ENCODE data around the gene OTOS.

Gene OTOS

GRCh38 chr2:240135706-240136012 is 4.8 kb downstream of the OTOS start:
- DNase-seq: no peak

DNA sequence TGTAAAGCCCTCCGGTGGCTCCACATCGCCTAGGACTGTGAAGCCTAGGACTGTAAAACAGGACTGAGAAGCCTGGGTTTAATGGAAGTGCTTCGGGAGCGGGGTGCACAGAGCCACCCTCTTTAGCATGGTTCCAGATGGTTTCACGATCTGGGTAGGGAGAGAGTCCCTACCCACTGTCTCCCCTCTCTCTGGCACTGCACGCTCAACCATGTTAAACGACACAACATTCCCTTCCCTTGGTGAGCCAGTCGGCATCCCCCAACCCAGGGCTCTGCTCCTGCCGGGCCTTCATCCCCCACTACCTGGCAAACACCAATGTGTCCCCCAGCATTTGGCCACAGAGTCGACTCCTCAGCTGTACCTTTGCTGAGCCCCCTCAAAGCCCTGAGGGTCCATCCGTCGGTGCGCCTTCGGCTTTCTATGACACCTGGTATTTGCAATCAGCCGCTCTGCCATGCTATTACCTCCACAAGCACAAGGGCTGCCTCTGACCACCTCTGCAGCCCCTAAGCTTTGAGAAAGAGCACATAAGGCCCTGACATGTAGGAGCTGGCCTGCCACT is 5.4 kb downstream of the OTOS start:
- peak; percentile 22 for DNase-seq

DNA sequence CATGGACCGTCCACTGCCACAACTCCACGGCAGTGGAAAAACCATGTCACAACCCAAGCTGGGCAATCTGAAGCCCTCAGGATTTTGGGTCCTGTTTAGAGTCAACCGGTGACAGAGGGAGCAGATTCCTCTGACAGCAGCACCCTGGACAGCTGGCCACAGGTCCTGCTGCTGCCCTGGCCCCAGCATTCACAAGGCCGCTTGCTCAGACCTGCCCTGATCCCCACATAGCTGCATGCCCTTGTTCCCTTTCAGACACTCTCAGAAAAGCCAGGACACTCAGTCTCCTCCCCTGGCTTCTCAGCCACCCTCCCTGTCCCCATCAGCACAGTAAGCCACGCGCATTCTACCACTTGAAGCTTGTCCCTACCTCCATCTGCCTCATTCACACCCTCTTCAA is 6.0 kb downstream of the OTOS start:
- DNase-seq: peak; percentile 14

- DNase-seq: peak; percentile 3
Measured at GRCh38 chr2:240133401-240133800, 7.1 kb downstream of the OTOS start.

- peak; percentile 10 for DNase-seq
Measured at GRCh38 chr2:240132651-240132980, 7.8 kb downstream of the OTOS start.

- DNase-seq: peak; percentile 28
Measured at GRCh38 chr2:240131941-240132650, 8.4 kb downstream of the OTOS start.

GRCh38 chr2:240131296-240131695 is 9.2 kb downstream of the OTOS start:
- DNase-seq: peak; percentile 17

DNA sequence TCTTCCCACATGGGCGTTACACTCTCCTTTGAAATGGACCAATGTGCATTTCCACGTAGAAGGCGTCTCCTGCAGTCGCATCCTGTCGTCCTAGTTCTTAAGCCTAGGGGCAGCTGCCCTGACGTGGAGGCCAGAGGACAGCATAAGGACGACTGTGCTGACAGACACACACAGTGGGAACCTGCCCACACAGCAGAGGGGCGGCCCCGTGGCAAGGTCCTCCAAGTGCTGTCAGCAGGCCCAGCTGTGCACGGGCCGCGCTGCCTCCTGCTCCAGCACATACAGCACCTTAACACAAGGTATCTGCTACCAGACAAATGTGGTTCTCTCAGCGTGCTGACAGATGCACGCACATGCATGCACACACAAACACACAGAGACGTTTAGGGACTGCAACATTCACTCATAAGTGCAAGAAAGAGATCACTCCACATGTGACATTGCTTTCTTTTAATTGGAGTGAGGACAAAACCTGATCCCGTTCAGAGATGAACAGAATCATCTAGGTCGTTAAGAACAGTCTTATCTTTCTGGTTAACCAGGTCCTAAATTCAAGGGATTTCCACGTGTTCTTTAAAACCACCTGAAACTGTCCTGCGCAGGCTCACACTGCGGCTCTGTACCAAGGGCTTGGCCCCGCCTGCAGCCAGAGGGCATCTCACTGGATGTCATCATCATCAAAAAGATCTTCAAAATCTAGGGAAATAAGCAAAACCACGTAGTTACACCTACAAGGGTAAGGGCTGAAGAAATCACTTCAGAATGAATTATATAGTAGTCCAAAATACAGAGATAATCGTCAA is 9.9 kb downstream of the OTOS start:
- DNase-seq: peak; percentile 16

GRCh38 chr2:240129731-240130392 is 10.6 kb downstream of the OTOS start:
- peak; percentile 19 for DNase-seq

DNA sequence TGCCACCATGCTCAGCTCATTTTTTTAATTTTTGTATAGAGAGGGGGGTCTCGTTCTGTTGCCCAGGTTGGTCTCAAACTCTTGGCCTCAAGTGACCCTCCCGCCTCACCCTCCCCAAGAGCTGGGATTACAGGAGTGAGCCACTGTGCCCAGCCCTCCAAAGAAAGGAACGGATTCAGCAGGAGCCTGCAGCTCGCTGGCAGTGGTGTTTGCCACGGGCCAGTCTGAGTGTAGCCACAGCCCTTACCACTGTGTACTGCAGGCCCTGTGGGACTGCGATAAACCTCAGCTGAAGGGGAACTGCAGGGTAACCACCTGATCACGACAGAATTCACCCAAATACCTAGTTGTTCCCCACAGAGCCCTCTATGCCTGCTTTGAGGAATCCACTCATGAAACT is 11.1 kb downstream of the OTOS start:
- DNase-seq: peak; percentile 19

GRCh38 chr2:240128608-240129145 is 11.8 kb downstream of the OTOS start:
- peak; percentile 14 for DNase-seq

DNA sequence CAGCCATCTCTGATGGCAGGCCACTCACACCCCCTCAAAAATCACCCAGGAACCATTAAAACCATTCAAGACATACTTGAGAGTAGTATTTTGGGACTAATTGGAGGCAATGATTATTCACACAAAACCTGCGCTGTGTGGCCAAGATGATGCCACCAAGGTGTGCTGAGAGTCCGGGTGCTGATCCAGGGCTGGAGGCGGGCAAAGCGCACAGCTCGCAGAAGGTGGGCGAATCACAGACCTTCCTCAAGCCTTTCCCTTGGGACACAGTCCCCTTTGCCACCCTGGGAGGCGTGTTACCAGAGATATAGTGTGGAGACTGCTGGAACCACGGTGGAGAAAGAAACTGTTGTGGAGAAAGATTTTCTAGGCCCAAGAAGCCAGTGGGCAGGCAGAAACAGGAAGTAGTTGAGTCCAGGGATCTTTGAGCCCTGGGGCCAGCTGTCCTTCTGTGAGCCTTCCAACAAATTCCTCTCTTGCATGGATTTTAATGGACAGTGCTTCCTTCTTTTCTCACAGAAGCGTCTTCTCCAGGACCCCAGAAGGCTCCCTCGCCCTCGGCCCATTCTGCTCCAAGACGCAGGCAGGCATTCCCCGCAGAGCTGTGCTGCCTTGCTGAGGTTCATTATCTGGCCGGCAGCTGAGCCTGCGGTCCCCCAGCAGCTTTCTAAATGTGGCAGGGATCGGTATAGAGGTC is 12.4 kb downstream of the OTOS start:
- DNase-seq: no peak

DNA sequence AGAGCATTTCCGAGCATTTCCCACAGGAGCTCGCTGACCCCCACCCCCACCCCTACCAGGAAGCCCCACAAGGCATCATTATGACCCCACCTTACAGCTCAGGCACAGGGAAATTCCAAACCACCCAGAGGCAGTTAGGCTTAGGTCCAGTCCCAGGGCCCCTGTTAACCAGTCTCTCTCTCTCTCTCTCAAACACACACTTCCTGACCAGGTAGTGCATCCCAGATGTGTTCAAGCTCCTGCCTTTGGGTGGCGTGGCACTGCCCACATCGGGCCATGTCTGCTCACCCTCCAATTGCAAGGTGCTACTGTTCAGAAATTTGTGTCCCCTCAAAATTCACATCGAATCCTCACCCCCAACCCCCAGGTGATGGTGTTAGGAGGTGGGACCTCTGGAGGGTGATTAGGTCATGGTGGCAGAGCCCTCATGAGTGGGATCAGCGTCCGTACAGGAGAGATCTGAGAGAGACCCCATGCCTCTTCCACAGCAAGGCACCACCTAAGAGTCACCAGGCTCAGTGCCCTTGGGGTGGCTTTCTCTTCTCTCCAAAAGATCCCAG is 13.2 kb downstream of the OTOS start:
- DNase-seq: peak; percentile 8

- peak; percentile 9 for DNase-seq
Measured at GRCh38 chr2:240126731-240127130, 13.7 kb downstream of the OTOS start.

DNA sequence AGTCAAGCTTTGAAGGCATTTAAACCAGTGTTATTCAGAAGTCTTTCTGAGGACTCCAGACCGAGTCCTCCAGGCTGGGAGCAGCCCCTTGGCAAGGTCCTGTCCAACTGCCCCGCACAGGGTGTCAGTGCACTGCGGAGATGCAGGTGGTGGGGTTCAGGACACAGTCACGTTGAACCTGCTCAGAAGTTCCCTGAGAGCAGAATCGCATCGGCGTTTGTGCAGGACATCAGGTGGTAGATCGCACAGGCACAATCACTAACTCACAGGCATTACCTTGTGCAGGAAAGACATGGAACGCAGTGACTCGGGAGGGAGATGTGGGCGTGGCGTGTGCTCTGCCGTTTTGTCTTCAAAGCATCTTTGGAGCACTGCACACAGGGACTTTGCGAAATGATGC is 14.7 kb downstream of the OTOS start:
- DNase-seq: peak; percentile 18

GRCh38 chr2:240124651-240125030 is 15.8 kb downstream of the OTOS start:
- DNase-seq: no peak

- peak; percentile 20 for DNase-seq
Measured at GRCh38 chr2:240123821-240124650, 16.4 kb downstream of the OTOS start.

GRCh38 chr2:240121675-240122074 is 18.8 kb downstream of the OTOS start:
- DNase-seq: no peak

DNA sequence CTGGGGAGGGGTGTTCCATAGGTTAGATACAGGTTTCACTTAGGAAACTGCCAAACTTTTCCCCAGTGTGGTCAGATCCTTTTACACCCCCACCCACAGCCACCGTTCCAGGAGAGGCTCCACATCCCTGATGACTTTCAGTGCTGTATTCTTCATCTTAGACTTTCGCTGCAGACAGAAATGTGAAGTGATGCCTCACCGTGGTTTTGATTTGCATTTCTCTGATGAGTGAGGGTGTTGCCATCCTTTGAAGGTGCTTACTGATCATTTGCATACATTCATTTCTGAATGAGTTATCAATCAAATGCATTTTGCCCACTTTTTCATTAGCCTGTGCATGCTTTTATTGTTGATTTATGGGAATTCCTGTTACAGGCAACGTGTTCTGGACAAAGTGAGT is 19.3 kb downstream of the OTOS start:
- DNase-seq: no peak

- DNase-seq: no peak
Measured at GRCh38 chr2:240114233-240114632, 26.2 kb downstream of the OTOS start.

DNA sequence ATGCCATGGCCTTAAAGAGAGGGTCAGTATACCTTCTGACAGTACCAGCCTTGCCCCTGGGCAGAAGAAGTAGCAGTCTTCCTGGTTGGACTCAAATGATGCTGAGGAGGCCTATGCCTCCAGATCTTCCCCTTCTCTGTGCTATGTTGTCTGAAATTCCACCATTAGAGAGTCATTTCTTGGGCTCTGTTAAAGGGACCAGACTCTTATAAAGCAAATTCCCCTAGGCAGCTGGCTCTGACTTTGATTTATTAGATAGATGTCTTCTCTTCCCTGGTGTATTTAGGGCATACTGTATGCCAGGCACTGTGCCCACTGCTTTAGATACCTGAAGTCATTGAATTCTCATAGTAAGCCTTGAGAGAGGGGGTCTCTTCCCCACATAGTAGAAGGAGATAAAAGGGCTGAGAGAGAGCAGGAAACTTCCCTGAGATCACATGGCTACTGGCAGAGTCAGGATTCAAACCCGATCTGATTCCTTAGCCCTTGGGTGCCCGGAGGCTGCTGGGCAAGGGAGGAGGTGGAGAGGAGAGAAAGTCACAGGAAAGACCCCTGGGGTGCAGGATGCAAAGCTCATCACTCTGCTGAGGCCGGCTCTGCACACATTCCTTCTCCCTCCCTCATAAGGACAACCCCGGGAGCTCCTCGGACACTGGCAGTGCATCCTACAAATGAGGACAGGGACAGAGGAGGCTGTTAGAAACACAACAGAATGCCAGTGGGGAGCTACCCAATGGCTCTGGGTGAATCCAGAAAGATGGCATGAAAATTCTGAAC is 27.4 kb downstream of the OTOS start:
- DNase-seq: no peak
